ENCODE data around the gene SFRP5.

SFRP5 gene

DNA sequence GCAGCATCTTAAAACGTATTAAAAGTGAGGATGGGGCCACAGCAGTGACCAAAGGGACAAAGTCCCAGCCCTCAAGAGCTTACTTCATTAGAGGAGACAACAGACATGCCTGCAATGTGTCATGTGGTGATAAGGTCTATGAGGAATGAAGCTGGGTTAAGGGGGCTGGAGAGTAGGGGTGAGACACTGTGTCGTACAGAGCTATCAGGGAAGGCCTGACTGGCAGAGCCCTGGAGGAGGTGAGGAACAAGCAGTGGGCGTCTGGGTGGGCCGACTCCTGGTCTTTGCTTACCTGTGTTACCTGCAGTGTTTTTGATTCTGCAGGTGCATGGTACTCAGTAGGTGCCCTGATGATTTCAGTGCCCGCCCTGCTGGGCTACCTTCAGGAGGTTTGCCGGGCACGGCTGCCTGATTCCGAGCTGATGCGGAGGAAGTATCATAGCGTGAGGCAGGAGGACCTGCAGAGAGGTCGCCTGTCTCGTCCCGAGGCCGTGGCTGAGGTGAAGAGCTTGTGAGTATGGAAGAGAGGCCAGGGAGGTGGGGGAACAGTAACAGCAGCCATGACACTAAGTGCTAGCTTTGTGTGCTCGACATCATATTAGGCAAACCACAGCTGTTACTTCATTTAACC is 27.3 kb downstream of the SFRP5 start:
- Histone ChIP-seq H3K9me3 (replicated peaks; ENCODE audit: low read length) (no peaks in the 10 kb centered on the region), H3K4me3 (ENCODE audit: low read length) (no peak overlapping the region), H3K36me3 (ENCODE audit: insufficient read depth, low read length) (peaks cover 53% of the 10 kb centered on the region), H3K4me1 (ENCODE audit: control insufficient read depth, insufficient read depth, low read length) (no peaks in the 10 kb centered on the region), H3K9ac (ENCODE audit: low read depth, low read length) (no peak overlapping the region), H3K27me3 (ENCODE audit: control insufficient read depth, insufficient read depth, low read length) (no peaks in the 10 kb centered on the region), H3K4me2 (ENCODE audit: low read length) (no peak overlapping the region)

DNA sequence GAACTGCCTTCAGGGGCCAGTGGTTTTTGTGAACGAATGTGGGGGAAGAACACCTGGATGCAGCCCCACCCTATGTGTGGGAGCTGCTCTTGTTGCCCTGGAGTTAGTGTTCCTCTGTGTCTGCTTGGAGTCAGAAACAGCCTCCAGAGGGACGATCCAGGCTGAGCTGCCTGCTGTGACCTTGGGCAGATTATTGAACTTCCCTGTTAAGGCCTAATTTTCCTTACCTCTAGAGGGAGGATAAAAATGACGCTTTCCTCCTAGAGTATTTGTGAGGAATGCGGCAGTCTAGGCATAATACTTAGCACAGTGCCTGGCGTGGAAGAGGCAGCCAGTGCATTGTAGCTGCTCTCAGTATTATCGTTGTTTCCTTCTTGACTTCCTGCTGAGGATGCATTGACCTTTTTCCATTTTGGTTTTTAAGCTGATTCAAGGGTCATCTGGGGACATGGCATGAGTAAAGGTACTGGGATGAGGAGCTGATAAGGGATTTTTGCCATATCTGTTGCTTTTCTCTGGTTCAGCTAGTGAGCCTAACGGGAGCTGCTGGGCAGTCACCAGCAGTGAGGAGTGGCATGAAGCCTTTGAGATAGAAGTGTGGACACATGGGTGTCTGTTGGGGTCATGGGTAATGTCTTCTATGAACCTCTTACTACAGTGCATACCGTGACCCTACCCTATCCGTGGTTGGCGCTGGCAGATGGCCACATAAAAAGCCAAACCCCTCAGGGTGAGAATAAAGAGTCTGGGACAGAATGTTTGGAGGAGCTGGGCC is 28.4 kb downstream of the SFRP5 start:
- no peak overlapping the region for H3K4me2 ChIP-seq (ENCODE audit: low read length)
- H3K9ac ChIP-seq (ENCODE audit: low read depth, low read length): no peak overlapping the region
- H3K4me3 ChIP-seq (ENCODE audit: low read length): no peak overlapping the region
- H3K27me3 ChIP-seq (ENCODE audit: control insufficient read depth, insufficient read depth, low read length): no peaks in the 10 kb centered on the region
- peaks cover 4% of the 10 kb centered on the region for H3K4me1 ChIP-seq (ENCODE audit: control insufficient read depth, insufficient read depth, low read length)
- H3K9me3 ChIP-seq (replicated peaks; ENCODE audit: low read length): no peaks in the 10 kb centered on the region
- H3K36me3 ChIP-seq (ENCODE audit: insufficient read depth, low read length): peaks cover 46% of the 10 kb centered on the region

DNA sequence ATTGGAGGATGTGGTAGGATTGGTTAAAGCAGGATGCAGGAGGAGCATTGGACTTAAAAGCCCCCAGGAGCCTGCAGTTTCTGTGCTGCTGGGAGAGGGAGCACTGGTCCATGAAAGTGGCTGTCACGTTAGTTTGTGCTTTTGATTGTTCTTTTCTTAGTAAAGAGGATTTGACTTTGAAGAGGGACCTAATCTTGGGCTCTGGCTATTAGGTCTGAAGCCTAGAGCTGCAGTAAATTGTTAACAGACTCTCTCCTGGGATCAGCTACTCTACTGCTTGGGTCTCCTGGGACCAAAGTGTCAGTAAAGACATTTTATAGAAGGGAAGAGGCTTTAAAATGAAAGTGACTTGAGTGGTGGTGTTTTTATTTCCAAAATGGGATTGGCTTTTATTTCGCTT is 31.2 kb downstream of the SFRP5 start:
- no peaks in the 10 kb centered on the region for H3K9me3 ChIP-seq (replicated peaks; ENCODE audit: low read length)
- peaks cover 15% of the 10 kb centered on the region for H3K4me1 ChIP-seq (ENCODE audit: control insufficient read depth, insufficient read depth, low read length)
- H3K27me3 ChIP-seq (ENCODE audit: control insufficient read depth, insufficient read depth, low read length): no peaks in the 10 kb centered on the region
- no peak overlapping the region for H3K4me2 ChIP-seq (ENCODE audit: low read length)
- H3K36me3 ChIP-seq (ENCODE audit: insufficient read depth, low read length): peaks cover 29% of the 10 kb centered on the region
- H3K9ac ChIP-seq (ENCODE audit: low read depth, low read length): no peak overlapping the region
- no peak overlapping the region for H3K4me3 ChIP-seq (ENCODE audit: low read length)

DNA sequence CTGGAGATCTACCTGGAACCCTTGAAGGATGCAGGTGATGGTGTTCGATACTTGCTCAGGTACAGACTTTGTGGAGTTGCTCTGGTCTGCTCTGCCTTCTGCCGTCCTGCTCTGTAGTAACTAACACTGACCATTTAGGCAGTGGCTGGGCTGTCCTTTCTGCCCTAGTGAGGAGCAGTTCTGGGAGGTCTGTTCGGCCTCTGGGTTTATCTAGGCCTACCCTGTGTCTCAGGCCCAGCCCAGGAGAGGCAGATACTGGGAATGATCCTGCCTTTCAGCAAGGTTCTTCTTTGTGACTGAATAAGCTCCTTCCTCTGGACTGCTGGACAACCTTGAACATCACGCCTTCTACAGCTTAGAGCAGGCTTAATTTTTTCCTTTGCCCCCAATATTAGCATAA is 33.2 kb downstream of the SFRP5 start:
- Histone ChIP-seq H3K27me3 (ENCODE audit: control insufficient read depth, insufficient read depth, low read length) (no peaks in the 10 kb centered on the region), H3K36me3 (ENCODE audit: insufficient read depth, low read length) (peaks cover 14% of the 10 kb centered on the region), H3K9ac (ENCODE audit: low read depth, low read length) (no peak overlapping the region), H3K4me2 (ENCODE audit: low read length) (peak overlapping the region; percentile 88), H3K4me1 (ENCODE audit: control insufficient read depth, insufficient read depth, low read length) (peaks cover 15% of the 10 kb centered on the region), H3K9me3 (replicated peaks; ENCODE audit: low read length) (no peaks in the 10 kb centered on the region), H3K4me3 (ENCODE audit: low read length) (no peak overlapping the region)

DNA sequence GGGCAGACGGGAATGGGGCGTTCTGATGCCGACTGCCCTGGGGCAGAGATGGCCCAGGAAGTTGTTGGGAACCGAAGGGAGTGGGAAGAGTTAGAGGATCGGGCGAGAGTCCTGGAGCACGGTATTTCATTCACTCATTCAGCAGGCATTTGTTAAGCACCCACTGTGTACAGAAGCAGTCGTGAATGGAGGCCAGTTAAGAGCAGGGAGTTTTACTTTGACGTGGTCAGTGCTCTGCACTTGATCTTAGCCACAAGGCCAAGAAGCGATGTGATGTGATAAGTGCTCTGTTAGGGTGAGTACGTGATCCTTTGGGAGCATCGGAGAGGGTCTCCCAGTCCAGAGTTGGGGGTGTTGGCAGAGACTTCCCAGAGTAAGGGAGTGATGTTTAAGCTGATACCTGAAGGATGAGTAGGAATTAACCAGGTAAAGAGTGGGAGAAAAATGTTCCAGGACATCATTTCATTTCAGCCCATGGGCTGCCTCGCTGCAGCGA is 34.0 kb downstream of the SFRP5 start:
- peaks cover 14% of the 10 kb centered on the region for H3K36me3 ChIP-seq (ENCODE audit: insufficient read depth, low read length)
- H3K4me1 ChIP-seq (ENCODE audit: control insufficient read depth, insufficient read depth, low read length): peaks cover 15% of the 10 kb centered on the region
- peak overlapping the region; percentile 91 for H3K4me3 ChIP-seq (ENCODE audit: low read length)
- H3K9me3 ChIP-seq (replicated peaks; ENCODE audit: low read length): no peaks in the 10 kb centered on the region
- no peaks in the 10 kb centered on the region for H3K27me3 ChIP-seq (ENCODE audit: control insufficient read depth, insufficient read depth, low read length)
- H3K9ac ChIP-seq (ENCODE audit: low read depth, low read length): peak overlapping the region; percentile 93
- H3K4me2 ChIP-seq (ENCODE audit: low read length): peak overlapping the region; percentile 88

DNA sequence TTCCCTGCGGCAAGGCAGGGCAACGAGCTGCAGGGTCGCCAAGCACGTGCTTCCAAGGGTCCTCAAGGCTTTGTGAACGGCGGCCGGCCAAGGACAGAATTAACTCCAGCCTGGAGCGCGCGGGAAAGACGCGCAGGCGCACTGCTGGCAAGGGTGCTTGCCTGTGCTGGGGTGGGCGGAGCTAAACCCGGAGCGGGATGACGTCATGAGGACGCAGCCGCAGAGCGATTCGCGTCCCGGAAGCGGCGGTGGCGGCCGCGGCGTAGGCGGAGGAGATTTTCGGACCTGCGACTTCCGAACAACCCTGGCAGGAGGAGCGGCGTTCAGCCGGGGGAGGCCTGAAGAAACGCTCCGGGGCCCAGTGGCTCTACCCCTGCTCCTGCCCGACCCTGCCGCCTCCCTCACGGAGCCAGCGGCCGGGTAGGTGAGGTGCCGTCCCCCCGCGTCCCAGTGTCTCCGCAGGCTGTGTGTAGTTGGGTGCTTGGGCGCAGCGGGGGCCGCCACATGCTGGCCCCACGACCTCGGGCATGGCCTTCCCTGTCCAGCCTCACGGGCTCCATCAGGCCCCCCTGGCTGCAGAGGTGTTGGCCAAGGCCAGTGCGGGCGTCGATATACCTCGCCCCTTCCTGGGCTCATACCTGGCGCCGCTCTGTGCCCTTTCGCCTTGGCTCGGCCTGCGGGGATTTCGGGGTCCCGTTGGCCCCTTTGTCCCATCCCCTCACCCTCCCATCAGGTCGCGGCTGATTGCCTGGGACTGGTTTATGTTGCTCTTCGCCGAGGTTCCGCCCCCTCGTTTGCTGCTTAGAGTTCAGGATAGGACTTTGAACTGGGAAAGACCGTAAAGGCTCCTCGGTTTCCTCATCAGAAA is 34.7 kb downstream of the SFRP5 start, which contains the start of gene ZFYVE27:
TSS of gene ZFYVE27 (plus strand) at position 227 of the 868 bp plus-strand sequence. CDS start 1,350 bp downstream, outside the sequence.
- Histone ChIP-seq H3K4me1 (ENCODE audit: control insufficient read depth, insufficient read depth, low read length) (peaks cover 15% of the 10 kb centered on the region), H3K36me3 (ENCODE audit: insufficient read depth, low read length) (peaks cover 14% of the 10 kb centered on the region), H3K9me3 (replicated peaks; ENCODE audit: low read length) (no peaks in the 10 kb centered on the region), H3K27me3 (ENCODE audit: control insufficient read depth, insufficient read depth, low read length) (no peaks in the 10 kb centered on the region), H3K4me3 (ENCODE audit: low read length) (peak within 1 kb of the TSS; percentile 91), H3K9ac (ENCODE audit: low read depth, low read length) (peak within 1 kb of the TSS; percentile 93), H3K4me2 (ENCODE audit: low read length) (peak within 1 kb of the TSS; percentile 88)

DNA sequence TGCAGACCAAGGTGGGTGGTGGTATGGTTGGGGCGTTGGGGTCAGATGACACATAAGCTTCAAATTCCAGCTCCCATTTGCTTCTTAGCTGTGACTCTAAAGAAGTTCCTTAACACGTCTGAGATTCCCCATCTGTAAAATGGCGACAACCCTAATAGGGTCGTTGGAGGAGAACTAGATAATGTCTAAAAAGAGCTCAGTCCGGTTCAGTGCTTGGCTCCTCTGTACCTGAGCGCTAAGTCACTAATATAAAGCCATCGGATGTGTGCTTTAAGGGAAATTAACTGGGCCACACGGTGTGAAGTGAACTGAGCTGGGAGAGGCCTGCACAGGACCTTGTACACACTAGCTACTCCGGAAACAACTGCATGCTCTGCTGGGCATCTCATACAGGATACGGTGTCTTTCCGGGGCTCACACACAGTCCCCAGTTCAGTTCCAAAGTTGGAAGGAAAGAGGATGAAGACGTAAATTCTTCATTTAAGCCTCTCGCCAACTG is 35.3 kb downstream of the SFRP5 start:
- peaks cover 14% of the 10 kb centered on the region for H3K36me3 ChIP-seq (ENCODE audit: insufficient read depth, low read length)
- no peaks in the 10 kb centered on the region for H3K27me3 ChIP-seq (ENCODE audit: control insufficient read depth, insufficient read depth, low read length)
- H3K4me2 ChIP-seq (ENCODE audit: low read length): peak overlapping the region; percentile 67
- H3K9ac ChIP-seq (ENCODE audit: low read depth, low read length): no peak overlapping the region
- H3K4me1 ChIP-seq (ENCODE audit: control insufficient read depth, insufficient read depth, low read length): peaks cover 15% of the 10 kb centered on the region
- H3K4me3 ChIP-seq (ENCODE audit: low read length): peak overlapping the region; percentile 91
- no peaks in the 10 kb centered on the region for H3K9me3 ChIP-seq (replicated peaks; ENCODE audit: low read length)

DNA sequence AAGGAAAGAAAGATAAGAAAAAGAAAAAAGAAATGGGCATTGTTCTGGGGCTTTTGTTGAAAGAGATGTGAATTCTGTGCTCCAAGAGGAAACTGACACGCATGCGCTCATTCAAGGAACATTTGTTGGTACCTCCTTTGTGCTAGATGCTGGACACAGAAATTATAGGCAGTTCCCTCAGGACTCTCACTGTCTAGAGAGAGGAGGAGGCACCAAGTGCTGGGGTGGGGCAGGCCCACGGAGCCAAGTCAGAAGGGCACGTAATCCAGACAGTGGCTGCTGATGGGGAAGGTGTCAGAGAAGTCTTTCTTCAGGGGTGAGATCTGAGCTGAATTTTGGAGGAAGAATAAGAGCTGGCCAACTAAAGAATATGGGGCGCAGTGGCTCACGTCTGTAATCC is 37.8 kb downstream of the SFRP5 start:
- Histone ChIP-seq H3K9me3 (replicated peaks; ENCODE audit: low read length) (no peaks in the 10 kb centered on the region), H3K9ac (ENCODE audit: low read depth, low read length) (no peak overlapping the region), H3K4me1 (ENCODE audit: control insufficient read depth, insufficient read depth, low read length) (peaks cover 15% of the 10 kb centered on the region), H3K4me3 (ENCODE audit: low read length) (no peak overlapping the region), H3K36me3 (ENCODE audit: insufficient read depth, low read length) (no peaks in the 10 kb centered on the region), H3K4me2 (ENCODE audit: low read length) (no peak overlapping the region), H3K27me3 (ENCODE audit: control insufficient read depth, insufficient read depth, low read length) (no peaks in the 10 kb centered on the region)

DNA sequence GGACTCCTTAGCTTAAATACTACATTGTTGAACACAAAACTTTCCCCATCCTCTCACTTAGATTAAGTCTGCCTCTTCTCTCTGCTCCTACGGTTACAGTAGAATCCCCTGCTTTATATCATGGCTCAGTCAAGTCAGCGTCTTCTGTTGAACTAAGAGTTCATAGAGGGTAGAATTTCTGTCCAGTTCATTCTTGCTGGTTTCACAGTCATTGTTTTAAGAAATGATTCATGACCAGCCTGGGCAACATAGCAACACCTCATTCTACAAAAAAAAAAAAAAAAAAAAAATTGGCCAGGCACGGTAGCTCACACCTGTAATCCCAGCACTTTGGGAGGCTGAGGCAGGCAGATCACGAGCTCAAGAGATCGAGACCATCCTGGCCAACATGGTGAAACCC is 38.5 kb downstream of the SFRP5 start:
- H3K9me3 ChIP-seq (replicated peaks; ENCODE audit: low read length): no peaks in the 10 kb centered on the region
- peaks cover 10% of the 10 kb centered on the region for H3K4me1 ChIP-seq (ENCODE audit: control insufficient read depth, insufficient read depth, low read length)
- no peak overlapping the region for H3K4me3 ChIP-seq (ENCODE audit: low read length)
- H3K27me3 ChIP-seq (ENCODE audit: control insufficient read depth, insufficient read depth, low read length): no peaks in the 10 kb centered on the region
- H3K4me2 ChIP-seq (ENCODE audit: low read length): no peak overlapping the region
- H3K36me3 ChIP-seq (ENCODE audit: insufficient read depth, low read length): no peaks in the 10 kb centered on the region
- no peak overlapping the region for H3K9ac ChIP-seq (ENCODE audit: low read depth, low read length)

DNA sequence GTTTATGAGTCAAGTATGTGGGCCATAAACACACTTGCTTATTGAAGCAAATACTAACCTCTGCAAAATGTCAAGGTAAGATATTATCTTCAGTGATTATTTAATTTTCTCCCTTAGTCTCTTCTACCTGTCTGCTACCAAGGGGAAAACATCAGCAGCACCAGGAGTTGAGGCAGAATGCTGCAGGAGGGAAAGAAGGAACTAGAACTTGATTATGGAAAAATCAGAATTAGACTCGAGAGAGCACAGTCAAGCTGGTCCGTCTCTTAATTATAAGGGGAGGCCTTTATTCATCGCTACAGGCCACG is 39.8 kb downstream of the SFRP5 start:
- no peak overlapping the region for H3K9ac ChIP-seq (ENCODE audit: low read depth, low read length)
- H3K4me2 ChIP-seq (ENCODE audit: low read length): no peak overlapping the region
- H3K9me3 ChIP-seq (replicated peaks; ENCODE audit: low read length): no peaks in the 10 kb centered on the region
- H3K4me3 ChIP-seq (ENCODE audit: low read length): no peak overlapping the region
- H3K36me3 ChIP-seq (ENCODE audit: insufficient read depth, low read length): no peaks in the 10 kb centered on the region
- H3K4me1 ChIP-seq (ENCODE audit: control insufficient read depth, insufficient read depth, low read length): peaks cover 5% of the 10 kb centered on the region
- no peaks in the 10 kb centered on the region for H3K27me3 ChIP-seq (ENCODE audit: control insufficient read depth, insufficient read depth, low read length)

DNA sequence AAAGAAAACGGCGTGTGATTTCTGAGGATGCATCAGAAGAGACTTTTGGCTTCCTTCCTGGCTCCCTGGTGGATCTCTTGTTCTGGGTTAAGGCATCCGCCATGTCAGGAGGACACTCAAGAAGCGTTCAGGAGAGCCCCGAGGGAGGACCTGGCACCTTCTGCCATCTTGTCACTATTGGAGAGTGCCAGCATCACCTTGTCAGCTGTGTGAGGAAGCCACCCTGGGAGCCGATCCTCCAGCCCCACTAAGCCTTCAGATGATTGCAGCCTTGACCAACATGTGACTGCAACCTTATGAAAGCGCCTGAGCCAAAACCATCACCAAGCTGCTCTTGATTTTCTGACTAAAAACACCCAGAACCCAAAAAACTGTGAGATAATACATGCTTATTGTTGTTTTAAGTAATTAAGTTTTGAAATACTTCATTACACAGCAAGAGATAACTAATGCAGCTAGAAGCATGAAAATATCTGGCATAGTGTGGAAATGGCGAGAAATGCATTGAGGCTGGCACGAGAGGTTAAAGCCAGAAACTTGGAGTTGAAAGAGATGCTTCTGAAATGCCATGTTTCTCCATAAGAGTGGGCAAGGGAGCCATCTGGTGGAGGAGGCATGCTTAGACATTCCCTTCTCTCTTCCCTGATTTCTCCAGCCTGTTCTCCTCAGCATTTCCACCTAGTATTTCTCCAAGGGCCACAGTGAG is 40.3 kb downstream of the SFRP5 start:
- H3K4me2 ChIP-seq (ENCODE audit: low read length): no peak overlapping the region
- no peak overlapping the region for H3K4me3 ChIP-seq (ENCODE audit: low read length)
- H3K27me3 ChIP-seq (ENCODE audit: control insufficient read depth, insufficient read depth, low read length): no peaks in the 10 kb centered on the region
- H3K9me3 ChIP-seq (replicated peaks; ENCODE audit: low read length): no peaks in the 10 kb centered on the region
- peaks cover 6% of the 10 kb centered on the region for H3K4me1 ChIP-seq (ENCODE audit: control insufficient read depth, insufficient read depth, low read length)
- no peaks in the 10 kb centered on the region for H3K36me3 ChIP-seq (ENCODE audit: insufficient read depth, low read length)
- no peak overlapping the region for H3K9ac ChIP-seq (ENCODE audit: low read depth, low read length)
